ENCODE measurements around the gene GNPTG.

DNA sequence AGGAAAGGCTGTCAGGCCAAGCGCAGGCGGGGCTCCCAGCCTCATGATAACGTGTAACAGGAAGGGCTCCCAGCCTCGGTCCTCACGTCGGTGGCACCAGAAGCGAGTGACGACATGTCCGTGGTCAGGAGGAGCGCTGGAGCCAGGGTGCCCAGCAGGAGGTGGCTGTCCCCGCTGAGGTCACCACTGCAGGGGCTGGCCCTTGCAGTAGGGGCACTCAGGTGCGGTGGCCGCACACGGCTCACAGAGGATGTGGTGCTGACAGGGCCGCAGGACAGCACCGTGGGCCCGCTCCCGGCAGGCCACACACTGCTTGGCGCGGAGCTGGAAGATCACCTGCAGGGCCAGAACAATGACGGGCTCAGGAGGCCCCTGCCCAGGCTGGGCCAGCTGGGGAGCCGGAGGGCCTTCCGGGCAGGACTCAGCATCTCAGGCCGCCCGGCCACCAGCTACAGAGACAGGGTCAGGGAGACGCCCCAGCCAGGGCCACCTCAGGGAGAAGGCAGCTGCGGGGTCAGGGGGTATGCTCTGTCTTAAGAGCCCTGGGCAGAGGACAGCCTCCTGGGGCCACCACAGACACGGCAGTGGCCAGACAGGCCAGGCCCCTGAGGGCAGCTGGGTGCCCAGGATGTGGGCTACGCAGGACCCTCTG, 14.5 kb downstream of the GNPTG start:
- TF ChIP-seq, protein P1, sequence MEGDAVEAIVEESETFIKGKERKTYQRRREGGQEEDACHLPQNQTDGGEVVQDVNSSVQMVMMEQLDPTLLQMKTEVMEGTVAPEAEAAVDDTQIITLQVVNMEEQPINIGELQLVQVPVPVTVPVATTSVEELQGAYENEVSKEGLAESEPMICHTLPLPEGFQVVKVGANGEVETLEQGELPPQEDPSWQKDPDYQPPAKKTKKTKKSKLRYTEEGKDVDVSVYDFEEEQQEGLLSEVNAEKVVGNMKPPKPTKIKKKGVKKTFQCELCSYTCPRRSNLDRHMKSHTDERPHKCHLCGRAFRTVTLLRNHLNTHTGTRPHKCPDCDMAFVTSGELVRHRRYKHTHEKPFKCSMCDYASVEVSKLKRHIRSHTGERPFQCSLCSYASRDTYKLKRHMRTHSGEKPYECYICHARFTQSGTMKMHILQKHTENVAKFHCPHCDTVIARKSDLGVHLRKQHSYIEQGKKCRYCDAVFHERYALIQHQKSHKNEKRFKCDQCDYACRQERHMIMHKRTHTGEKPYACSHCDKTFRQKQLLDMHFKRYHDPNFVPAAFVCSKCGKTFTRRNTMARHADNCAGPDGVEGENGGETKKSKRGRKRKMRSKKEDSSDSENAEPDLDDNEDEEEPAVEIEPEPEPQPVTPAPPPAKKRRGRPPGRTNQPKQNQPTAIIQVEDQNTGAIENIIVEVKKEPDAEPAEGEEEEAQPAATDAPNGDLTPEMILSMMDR (IDR thresholded peaks at IDR 0.05), result no peak
- TF ChIP-seq POLR2A (IDR thresholded peaks at IDR 0.05), result no peak
